Stimulated activated CD8-positive, alpha-beta memory T cell treated with anti-CD3 and anti-CD28 coated beads, Interleukin-2, amount 100 ng/mL, for 1 hour (primary cell): Measurements from ENCODE around the gene CRACR2B.

Source experiments
- DNase-seq, 2 donors: peaks; one replicate each; pipeline ENCODE4 v3.0.0-alpha.2; 2020; ENCODE audit warnings: low read depth in 2 of 2

The CRACR2B gene

GRCh38 chr11:794766-795633 lies 32.7 kb upstream of the CRACR2B start:
- no peak for DNase-seq

- DNase-seq = peak; percentile 38 to 55
Observed at GRCh38 chr11:795634-796564, 31.8 kb upstream of the CRACR2B start.

- DNase-seq = no peak
Observed at GRCh38 chr11:796565-797295, 31.0 kb upstream of the CRACR2B start.

GRCh38 chr11:797296-798092 lies 30.2 kb upstream of the CRACR2B start:
- peak in 1 of 2 donors; percentile 50 for DNase-seq

- DNase-seq = peak; percentile 68
Observed at GRCh38 chr11:798093-798713, 29.5 kb upstream of the CRACR2B start, which contains the start of gene SLC25A22. SLC25A22 (minus strand) TSS chr11:798281; CDS start chr11:795006, 3,275 bp downstream.

GRCh38 chr11:799641-800316 lies 27.9 kb upstream of the CRACR2B start:
- DNase-seq = no peak

GRCh38 chr11:800473-800872 lies 27.2 kb upstream of the CRACR2B start:
- no peak for DNase-seq

GRCh38 chr11:801097-801780 lies 26.5 kb upstream of the CRACR2B start:
- no peak for DNase-seq

- DNase-seq = no peak
Observed at GRCh38 chr11:802018-802617, 25.6 kb upstream of the CRACR2B start.

GRCh38 chr11:802693-803466 lies 24.8 kb upstream of the CRACR2B start:
- DNase-seq = no peak

GRCh38 chr11:803467-803742 lies 24.3 kb upstream of the CRACR2B start:
- DNase-seq = no peak

- no peak for DNase-seq
Observed at GRCh38 chr11:803770-804598, 23.7 kb upstream of the CRACR2B start.

- no peak for DNase-seq
Observed at GRCh38 chr11:804599-804964, 23.1 kb upstream of the CRACR2B start.

GRCh38 chr11:808427-809286 lies 19.1 kb upstream of the CRACR2B start:
- DNase-seq = no peak

- peak; percentile 95 to 96 for DNase-seq
Observed at GRCh38 chr11:809287-810039, 18.3 kb upstream of the CRACR2B start, which contains the start of gene RPLP2. RPLP2 (plus strand) TSS chr11:809967; CDS start chr11:810235, 268 bp downstream.
